NCI-H510A (cell line): Measurements from ENCODE around the gene DNAJC16.
"Not testable (repeated sequence)": the region's sequence is repeated elsewhere in the genome, so short reads cannot be mapped to it uniquely, and the experiment has no call there.

Source experiments
- DNase-seq: peaks from one replicate; lab custom pipeline; 2025; lab: John Stamatoyannopoulos, UW

The DNAJC16 gene

GRCh38 chr1:15526490-15527339 lies at the start of gene DNAJC16:
Gene DNAJC16 (plus strand): TSS chr1:15526848. CDS start chr1:15529106, 2,258 bp downstream.
- peak; percentile 100 for DNase-seq

GRCh38 chr1:15476927-15477326 lies 49.7 kb upstream of the DNAJC16 start:
- DNase-seq, result no peak

GRCh38 chr1:15477646-15478212 lies 48.9 kb upstream of the DNAJC16 start:
- DNase-seq, result no peak

GRCh38 chr1:15479654-15480347 lies 46.8 kb upstream of the DNAJC16 start:
- DNase-seq, result no peak

GRCh38 chr1:15482455-15482854 lies 44.2 kb upstream of the DNAJC16 start:
- DNase-seq, result not testable (repeated sequence)

GRCh38 chr1:15482983-15483543 lies 43.6 kb upstream of the DNAJC16 start:
- not testable (repeated sequence) for DNase-seq

- DNase-seq, result no peak
These were observed 42.7 kb upstream of the DNAJC16 start for GRCh38 chr1:15483971-15484370.

- DNase-seq, result not testable (repeated sequence)
These were observed 42.2 kb upstream of the DNAJC16 start for GRCh38 chr1:15484443-15484842.

GRCh38 chr1:15485636-15486035 lies 41.0 kb upstream of the DNAJC16 start:
- no peak for DNase-seq

GRCh38 chr1:15486844-15487610 lies 39.6 kb upstream of the DNAJC16 start:
- DNase-seq, result not testable (repeated sequence)

GRCh38 chr1:15488371-15488770 lies 38.3 kb upstream of the DNAJC16 start:
- no peak for DNase-seq

GRCh38 chr1:15489052-15489736 lies 37.5 kb upstream of the DNAJC16 start:
- DNase-seq, result peak; percentile 93

GRCh38 chr1:15491010-15491409 lies 35.6 kb upstream of the DNAJC16 start:
- not testable (repeated sequence) for DNase-seq

GRCh38 chr1:15492596-15492995 lies 34.1 kb upstream of the DNAJC16 start:
- no peak for DNase-seq

GRCh38 chr1:15493869-15494390 lies 32.7 kb upstream of the DNAJC16 start:
- no peak for DNase-seq

- DNase-seq, result no peak
These were observed 26.2 kb upstream of the DNAJC16 start for GRCh38 chr1:15500184-15501178.

- DNase-seq, result peak; percentile 85
These were observed 25.2 kb upstream of the DNAJC16 start for GRCh38 chr1:15501208-15502032.

GRCh38 chr1:15504436-15504835 lies 22.2 kb upstream of the DNAJC16 start:
- DNase-seq, result no peak

GRCh38 chr1:15506831-15507230 lies 19.8 kb upstream of the DNAJC16 start:
- no peak for DNase-seq
